OCI-M2 (cell line): ENCODE measurements around the gene ASIC3.
A peak's percentile ranks its signal among the peaks of the same experiment; 100 is the strongest.
"Not testable (repeated sequence)": the region's sequence is repeated elsewhere in the genome, so short reads cannot be mapped to it uniquely, and the experiment has no call there.

Experiments
- DNase-seq: peaks from one replicate; lab custom pipeline; 2025; ENCODE audit not compliant: unreplicated experiment; lab: John Stamatoyannopoulos, UW

Gene ASIC3

DNA sequence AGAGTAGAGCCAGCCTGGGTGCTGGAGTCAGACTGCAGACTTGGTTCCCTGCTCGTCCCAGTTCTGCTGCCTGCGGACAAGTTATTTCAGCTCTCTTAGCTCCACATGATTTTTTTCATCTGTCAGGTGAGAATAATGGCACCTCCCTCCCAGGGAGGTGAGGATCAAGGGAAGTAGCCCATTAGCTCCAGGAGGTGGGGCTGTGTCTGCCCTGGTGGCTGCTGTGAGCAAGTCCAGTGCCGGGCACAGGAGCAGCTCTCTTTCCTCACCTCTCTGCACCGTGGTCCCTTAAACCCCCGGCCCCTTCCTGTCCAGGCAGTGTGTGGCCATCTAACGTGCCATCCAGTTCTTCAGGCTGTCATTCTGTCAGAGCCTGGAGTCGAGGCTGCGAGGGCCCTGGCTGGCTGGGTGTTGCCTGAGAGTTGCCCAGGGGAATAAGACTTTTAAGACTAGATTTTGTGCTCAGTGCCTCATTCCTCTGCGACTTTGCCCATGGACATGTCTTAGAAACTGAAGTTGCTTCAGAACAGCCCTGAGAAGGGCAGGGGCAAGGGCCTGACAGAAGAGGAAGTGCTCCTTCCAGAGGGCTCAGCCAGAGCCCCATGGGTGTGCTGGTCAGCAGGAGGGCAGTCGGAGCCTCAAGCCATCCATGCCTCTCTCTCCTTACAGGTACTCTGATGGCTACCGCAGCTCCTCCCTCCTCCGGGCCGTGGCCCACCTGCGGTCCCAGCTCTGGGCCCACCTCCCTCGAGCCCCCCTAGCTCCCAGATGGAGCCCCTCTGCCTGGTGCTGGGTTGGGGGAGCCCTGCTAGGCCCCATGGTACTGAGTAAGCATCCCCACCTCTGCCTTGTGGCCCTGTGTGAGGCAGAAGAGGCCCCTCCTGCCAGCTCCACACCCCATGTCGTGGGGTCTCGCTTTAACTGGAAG is 15.1 kb upstream of the ASIC3 start:
- no peak for DNase-seq

GRCh38 chr7:151033864-151034249 is 14.5 kb upstream of the ASIC3 start:
- DNase-seq: no peak

GRCh38 chr7:151034312-151035025 is 13.9 kb upstream of the ASIC3 start:
- DNase-seq: no peak

GRCh38 chr7:151035026-151035717 is 13.2 kb upstream of the ASIC3 start:
- no peak for DNase-seq

DNA sequence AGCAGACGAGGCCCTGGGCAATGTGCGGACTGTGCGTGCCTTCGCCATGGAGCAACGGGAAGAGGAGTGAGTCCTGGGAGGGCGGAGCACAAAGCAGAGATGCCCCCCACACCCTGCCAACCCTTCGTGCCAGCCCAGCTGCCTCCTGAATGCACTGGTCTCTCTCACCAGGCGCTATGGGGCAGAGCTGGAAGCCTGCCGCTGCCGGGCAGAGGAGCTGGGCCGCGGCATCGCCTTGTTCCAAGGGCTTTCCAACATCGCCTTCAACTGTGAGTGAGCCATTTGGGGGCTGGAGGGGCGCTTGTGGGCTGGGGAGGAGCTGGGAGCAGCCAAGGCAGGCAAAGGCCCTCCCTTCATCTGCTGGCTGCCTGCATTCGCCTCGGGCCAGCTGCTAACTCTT is 12.4 kb upstream of the ASIC3 start:
- no peak for DNase-seq

DNA sequence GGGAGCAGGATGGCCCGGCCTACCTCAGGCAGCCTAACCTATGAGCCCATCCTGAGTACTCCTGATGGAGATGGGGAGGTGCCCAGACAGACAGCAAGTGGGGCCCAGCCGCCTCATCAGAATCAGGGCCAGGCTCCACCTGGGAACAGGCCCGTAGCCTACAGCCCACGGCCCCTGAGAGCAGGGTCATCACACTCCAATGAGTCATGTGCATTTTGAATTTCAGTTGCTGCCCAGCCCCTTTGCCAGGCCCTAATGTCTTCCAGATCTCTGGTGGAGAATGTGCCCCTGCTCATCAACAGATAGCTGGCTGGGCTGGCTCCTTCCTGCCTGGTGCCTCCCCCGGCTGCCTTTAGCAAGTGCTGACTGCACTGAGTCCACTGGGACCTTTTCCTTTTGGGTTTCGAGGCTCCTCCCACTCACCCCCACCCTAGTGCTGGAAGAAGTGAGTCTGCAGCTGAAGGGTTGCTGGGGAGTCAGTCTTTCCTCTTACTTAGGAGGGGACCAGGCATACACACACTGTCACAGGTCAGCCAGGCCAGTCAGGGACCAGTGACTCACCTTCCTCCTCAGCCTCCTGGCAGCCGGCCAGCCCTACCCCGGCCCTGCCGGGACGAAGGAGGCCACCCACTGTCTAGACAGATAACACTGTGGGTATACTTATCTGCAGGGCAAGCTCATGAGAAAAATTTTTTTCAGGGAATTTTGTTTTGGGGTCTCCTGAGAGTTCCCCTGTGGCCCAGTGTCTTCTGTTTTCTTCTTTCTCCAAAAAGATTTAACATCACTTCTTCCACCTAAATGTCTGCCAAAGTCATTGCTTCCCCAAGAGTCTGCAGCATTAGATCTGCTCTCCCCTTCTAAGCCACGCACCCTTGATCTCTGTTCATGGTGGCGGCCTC is 9.1 kb upstream of the ASIC3 start:
- DNase-seq: peak; percentile 96

- no peak for DNase-seq
Measured at GRCh38 chr7:151039850-151040548, 8.3 kb upstream of the ASIC3 start.

DNA sequence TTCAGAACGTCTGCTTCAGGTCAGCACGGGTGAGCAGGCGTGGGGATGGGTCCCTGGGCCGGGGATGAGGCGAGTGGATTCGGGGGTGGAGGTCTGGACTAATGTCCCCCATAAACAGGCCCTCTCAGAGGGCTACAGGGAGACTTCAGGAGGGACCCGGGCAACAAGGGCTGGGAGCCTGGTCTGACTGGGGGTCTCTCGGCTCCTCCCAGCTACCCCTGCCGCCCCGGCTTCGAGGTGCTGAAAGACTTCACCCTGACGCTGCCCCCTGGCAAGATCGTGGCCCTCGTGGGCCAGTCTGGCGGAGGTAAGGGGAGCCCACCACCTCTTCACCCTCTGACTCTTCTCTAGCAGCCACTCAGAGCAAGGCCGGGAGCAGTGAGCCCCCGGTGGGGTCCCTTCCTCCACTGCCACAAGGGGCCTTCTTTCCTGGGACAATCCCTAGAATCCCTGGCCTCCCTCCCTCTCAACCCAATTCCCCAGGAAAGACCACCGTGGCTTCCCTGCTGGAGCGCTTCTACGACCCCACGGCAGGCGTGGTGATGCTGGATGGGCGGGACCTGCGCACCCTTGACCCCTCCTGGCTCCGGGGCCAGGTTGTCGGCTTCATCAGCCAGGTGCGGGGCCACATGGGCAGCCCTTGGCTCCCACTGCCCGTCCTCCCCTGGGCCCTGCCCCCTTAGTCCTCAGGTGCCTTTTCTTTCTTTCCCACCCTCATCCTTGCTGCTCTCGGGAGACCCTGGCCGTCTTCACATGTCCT is 7.5 kb upstream of the ASIC3 start:
- no peak for DNase-seq

- DNase-seq: not testable (repeated sequence)
Measured at GRCh38 chr7:151043449-151043848, 4.9 kb upstream of the ASIC3 start.

GRCh38 chr7:151043959-151044358 is 4.4 kb upstream of the ASIC3 start:
- no peak for DNase-seq

- DNase-seq: no peak
Measured at GRCh38 chr7:151045262-151045661, 3.1 kb upstream of the ASIC3 start.

DNA sequence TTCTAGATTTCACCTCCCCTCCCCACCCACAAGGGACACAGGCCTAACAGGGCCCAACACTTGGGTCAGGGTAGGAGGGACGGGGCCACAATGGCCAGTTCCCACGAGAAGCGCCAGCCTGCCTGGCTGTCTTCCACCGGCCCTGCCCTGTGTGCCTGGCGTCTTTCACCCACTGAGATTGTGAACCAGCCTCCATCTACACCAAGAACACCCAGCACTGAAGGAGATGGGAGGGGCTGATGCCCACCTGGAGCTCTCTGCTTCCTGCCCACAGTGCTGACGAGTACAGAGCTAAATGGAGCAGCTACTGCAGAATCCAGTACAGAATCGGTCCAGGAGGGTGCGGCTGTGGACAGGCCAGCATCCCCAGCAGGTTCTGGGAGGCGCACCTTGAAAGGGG is 2.4 kb upstream of the ASIC3 start:
- no peak for DNase-seq

GRCh38 chr7:151046603-151047573 is 1.4 kb upstream of the ASIC3 start:
- DNase-seq: no peak

GRCh38 chr7:151048911-151049463 is 656 bp downstream of the ASIC3 start:
- DNase-seq: no peak

GRCh38 chr7:151051108-151051507 is 2.8 kb downstream of the ASIC3 start:
- no peak for DNase-seq

DNA sequence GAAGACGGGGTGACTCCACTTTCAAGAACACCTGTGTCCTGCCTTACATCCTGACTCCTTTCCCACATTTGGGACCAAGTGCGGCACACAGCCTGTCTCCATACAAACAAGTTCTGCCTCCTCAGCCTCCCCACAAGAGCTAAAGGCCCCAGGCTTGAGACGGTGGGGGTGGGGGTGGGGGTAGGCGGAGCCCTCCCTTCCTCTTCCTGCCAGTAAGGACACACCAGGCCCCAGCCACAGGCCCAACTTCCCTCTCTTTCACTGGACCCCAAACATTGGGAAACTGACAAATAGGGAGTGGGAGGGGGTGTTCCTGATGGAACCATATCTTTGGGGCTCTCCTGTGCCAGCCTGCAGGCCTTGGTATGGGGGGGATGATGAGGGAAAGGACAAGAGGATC is 4.8 kb downstream of the ASIC3 start:
- DNase-seq: no peak

DNA sequence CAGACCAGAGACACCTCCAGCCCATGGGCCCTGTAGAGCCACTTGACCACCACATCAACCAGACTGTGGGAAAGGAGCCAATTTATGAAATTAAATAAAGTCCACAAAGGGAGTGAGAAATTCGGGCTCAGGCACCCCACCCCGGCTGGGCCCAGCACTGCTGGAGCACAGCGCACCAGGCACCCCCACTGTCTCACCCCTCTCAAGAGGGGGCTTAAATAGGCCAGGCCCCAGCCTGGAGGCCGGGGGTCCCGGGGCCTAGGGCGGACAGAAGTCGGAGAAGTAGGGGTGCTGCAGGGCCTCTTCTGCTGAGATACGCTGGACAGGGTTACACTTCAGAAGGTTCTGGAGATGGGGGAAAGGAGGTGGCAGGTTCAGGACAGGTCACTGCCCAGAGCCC is 5.4 kb downstream of the ASIC3 start:
- DNase-seq: no peak

DNA sequence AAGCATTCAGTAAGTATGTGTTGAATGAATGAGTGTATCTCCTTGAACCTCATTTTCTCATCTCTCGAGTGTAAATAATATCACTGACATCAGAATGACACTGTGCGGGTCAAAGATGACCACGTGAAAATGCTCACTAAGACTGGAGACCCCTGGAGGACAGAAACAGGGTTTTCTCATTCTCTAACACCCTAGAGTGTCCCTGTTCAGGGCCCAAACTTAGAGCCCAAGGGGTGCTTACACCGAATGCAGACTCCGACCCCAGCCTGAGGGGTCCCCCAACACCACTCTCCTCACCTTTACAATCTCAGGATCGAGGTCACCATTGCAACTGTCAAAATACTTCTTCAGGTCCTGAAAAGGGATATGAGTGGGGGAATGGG is 7.9 kb downstream of the ASIC3 start:
- DNase-seq: no peak
